CD4-positive, alpha-beta T cell treated with Interferon gamma for 1 hour (primary cell): ENCODE measurements around the gene KATNBL1.

ENCODE experiments used
- DNase-seq: peaks from one replicate; pipeline ENCODE4 v3.0.0-alpha.2; 2020

KATNBL1 gene, protein sequence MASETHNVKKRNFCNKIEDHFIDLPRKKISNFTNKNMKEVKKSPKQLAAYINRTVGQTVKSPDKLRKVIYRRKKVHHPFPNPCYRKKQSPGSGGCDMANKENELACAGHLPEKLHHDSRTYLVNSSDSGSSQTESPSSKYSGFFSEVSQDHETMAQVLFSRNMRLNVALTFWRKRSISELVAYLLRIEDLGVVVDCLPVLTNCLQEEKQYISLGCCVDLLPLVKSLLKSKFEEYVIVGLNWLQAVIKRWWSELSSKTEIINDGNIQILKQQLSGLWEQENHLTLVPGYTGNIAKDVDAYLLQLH

GRCh38 chr15:34209421-34210282 is at the start of gene KATNBL1:
Gene KATNBL1, minus strand, starts transcription at chr15:34210096. Its CDS starts 46,420 bp downstream, at chr15:34163676.
- peak; percentile 93 for DNase-seq

GRCh38 chr15:34259566-34259965 is 49.7 kb upstream of the KATNBL1 start:
- DNase-seq = no peak

DNA sequence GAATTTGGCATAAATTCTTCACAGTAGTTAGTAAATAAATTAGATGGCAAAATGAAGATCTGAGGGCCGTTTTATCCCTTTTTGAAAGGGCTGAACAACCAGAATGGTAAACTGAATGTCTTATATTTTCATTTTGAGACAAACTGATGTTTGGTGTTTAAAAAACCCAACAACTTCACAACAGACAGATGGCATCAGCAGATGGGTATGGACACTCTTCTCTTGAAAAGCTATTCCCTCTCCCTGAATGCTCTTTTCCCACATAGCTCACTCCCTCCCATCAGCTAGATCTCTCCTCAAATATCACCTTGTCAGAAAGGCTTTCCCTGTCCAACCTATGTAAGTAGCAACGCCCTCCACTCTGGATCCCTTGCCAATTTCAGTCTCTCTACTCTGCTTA is 48.3 kb upstream of the KATNBL1 start:
- DNase-seq = no peak

- no peak for DNase-seq
Observed at GRCh38 chr15:34252545-34252944, 42.6 kb upstream of the KATNBL1 start.

GRCh38 chr15:34248190-34248589 is 38.3 kb upstream of the KATNBL1 start:
- DNase-seq = no peak

GRCh38 chr15:34246276-34246976 is 36.5 kb upstream of the KATNBL1 start:
- DNase-seq = no peak

DNA sequence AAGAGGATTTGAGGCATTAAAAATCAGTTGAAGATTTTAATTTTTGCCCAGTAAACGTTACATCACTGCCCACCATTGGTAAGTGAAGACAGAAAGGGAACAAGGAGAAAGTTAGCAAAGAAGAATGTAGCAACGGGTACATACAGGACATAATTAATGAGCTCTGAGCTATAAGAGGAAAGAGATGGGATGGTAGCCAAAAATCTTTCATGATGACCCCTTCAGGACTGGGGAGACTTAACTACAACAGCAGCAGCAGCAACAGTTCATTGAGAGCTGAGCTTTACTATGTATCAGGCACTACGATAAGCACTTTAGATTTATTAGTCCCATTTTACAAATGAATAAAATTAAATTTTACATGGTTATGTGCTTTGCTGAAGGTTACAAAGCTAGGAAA is 33.3 kb upstream of the KATNBL1 start:
- no peak for DNase-seq

GRCh38 chr15:34242331-34242710 is 32.4 kb upstream of the KATNBL1 start:
- DNase-seq = no peak

- peak; percentile 7 for DNase-seq
Observed at GRCh38 chr15:34241376-34242330, 31.8 kb upstream of the KATNBL1 start.

DNA sequence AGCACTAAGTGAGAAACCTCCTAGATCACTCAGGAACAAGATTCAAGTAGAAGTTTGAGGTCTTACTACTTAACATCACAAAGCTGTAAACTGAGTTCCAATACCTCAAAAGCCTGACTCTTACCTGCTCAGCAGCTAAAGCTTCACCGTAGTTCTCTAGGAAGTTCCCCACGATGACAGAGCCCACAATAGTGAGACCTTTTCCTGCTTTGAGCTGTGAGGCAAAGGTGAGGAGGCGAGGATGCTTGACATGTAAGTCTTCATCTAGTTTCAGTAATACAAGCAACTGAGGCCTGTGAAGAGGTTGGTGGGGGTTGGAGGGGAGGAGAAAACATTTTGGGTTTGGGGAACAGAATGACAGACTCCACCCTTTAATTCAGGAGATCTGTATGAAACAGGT is 30.6 kb upstream of the KATNBL1 start:
- DNase-seq = no peak

DNA sequence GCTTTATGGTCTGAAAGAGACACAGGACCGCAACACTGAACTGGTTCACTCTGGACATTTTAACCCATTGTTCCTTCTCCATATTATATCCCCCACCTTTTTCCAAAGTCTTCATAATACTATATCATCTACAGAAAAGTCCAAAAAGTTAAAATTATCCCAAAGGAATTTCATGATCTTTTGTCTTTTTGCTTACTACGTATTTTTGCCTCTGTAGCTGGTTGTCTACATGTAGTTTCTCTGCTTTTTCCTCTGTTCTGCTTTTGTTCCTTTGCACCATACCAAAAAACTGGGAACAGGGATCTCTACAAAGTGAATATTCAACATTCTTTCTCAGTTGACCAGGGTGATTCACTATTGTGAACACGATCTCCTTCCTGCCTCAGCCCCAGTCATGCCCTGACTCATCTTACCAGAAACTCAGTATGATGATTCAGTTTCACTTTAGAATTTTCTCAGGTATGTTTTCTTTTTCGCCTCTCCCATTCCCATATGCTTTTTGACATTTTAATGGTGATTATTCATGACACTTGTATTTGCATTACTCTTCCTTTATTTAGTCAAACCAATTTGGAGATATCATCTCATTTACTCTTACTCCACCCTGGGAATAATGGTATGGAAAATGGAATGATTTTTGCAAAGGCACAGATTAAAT is 29.4 kb upstream of the KATNBL1 start:
- DNase-seq = no peak

DNA sequence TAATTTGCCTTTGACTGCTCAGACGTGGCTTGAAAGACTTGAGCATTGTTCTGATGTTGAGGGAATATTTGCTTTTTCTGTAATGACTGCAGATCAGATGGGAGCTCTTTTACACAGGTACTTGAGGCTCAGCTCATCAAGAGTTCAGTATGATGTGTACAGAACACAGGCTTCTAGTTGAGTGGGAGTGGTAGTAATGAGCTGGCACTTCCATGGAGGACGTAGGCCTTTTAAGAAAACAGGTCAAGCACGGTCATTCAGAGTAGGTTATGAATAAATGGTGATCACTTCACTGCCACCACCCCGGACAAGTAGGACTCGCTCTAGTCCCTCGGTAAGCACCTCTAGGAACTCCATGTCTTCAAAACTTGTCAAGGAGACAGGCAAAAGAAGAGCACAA is 23.7 kb upstream of the KATNBL1 start:
- no peak for DNase-seq

- DNase-seq = no peak
Observed at GRCh38 chr15:34223904-34224596, 14.2 kb upstream of the KATNBL1 start.

DNA sequence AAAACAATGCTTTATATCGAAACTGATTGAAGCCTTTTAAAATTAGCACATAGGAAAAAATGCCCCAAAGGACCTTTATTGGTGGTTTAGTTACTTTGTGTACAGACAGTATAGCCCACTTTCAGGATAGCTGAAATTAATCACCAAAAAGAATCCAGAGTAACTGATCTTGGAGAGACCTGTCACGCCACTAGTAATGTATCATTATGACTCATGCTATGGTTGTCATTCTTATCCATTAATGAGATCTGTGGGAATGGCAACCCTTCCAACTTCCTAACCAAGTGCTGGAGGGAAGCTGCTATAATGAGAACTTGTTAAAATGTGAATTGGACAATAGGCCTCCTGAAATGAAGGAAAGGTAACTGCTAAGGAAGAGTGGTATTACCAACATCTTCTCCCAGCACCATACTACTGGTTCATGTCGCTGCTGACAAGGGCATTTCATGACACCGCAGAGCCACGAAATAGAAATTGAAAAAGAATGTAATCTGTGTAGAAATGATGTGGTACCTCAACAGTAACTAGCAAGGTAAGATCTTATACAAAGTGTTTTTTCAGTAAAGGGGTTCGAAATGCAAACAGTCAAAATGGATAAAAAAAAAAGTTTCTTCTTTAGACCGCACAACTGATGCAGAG is 7.8 kb upstream of the KATNBL1 start:
- DNase-seq = no peak

- DNase-seq = no peak
Observed at GRCh38 chr15:34216527-34217270, 6.8 kb upstream of the KATNBL1 start.

GRCh38 chr15:34214135-34214534 is 4.2 kb upstream of the KATNBL1 start:
- DNase-seq = no peak

- no peak for DNase-seq
Observed at GRCh38 chr15:34213690-34214089, 3.8 kb upstream of the KATNBL1 start.

GRCh38 chr15:34206011-34206410 is 3.9 kb downstream of the KATNBL1 start:
- DNase-seq = no peak

DNA sequence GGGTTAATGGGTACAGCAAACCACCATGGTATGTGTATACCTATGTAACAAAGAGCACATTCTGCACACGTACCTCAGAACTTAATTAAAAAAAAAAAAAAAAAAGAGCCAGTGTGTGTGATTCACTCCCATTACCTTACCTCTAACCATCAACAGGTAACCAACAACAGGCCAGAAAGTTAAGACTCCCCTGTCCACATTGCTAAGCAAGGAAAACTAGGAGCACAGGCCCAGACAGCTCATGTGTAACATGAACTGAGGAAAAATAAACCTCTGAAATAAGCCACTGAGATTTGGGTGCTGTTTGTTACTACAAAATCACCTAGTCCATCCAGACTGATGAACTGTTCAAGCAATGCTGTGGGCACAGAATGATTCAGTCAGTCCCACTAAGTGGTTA is 6.0 kb downstream of the KATNBL1 start:
- DNase-seq = no peak

GRCh38 chr15:34203305-34203704 is 6.6 kb downstream of the KATNBL1 start:
- no peak for DNase-seq
